ENCODE data around the gene JMJD1C. TPM values are rescaled to one million over a fixed set of nuclear protein-coding genes. Genes with fewer than 3 reads are reported as not detected.
A peak's percentile ranks its signal among the peaks of the same experiment; 100 is the strongest.

JMJD1C gene
- total RNA-seq, 1 experiment from 2014 or later, result 66.3 TPM

GRCh38 chr10:63438506-63439498, 27.0 kb downstream of the JMJD1C start:
- Histone ChIP-seq H3K4me2 (ENCODE audit: low read length) (peak overlapping the region; percentile 71), H3K4me3 (replicated peaks in 1 of 2; ENCODE audit: low read depth in 1 of 2, low read length in 2 of 2) (peak overlapping the region in 1 of 2 experiments; percentile 35; a peak in 2 of 4 replicates), H3K79me2 (ENCODE audit: insufficient read depth, low read length) (peaks cover 93% of the 10 kb centered on the region)

More at GRCh38 chr10:63438506-63439498, 27.0 kb downstream of the JMJD1C start:
- H3K27me3 ChIP-seq (ENCODE audit: insufficient read depth, low read length), result no peaks in the 10 kb centered on the region
- intact Hi-C loops (cut with micrococcal nuclease), result no loop called here
- ChIA-PET CTCF (no interaction called here), RAD21 (ENCODE audit: low non-redundant PET in 1 of 2, low total read pairs in 2 of 2, uncharacterized antibody in 2 of 2, unreplicated experiment in 2 of 2) (no interaction called here), POLR2A (no interaction called here)
- H4K20me1 ChIP-seq (ENCODE audit: insufficient read depth), result no peaks in the 10 kb centered on the region
- 0 out of 2 replicates have a peak overlapping the region, but pooled peaks have one; percentile 9 for H3K9ac ChIP-seq (ENCODE audit: low read length)
- H3K27ac ChIP-seq (ENCODE audit: low read depth, low read length), result peak overlapping the region; percentile 38
- DNase-seq (ENCODE audit: low read depth, low spot score) (peak; percentile 22), ATAC-seq (peak; percentile 47)
- BruUV-seq (replicated peaks), result no TSS peak
- no peaks in the 10 kb centered on the region for H3K9me2 ChIP-seq (ENCODE audit: insufficient read depth)
- H3K9me3 ChIP-seq (ENCODE audit: control insufficient read depth in 1 of 2, insufficient read depth in 1 of 2, low read depth in 1 of 2, low read length in 2 of 2), result no peaks in the 10 kb centered on the region
- TF ChIP-seq EZH2phosphoT487 (IDR thresholded peaks at IDR 0.05; ENCODE audit: borderline replicate concordance) (no peak), YY1 (IDR thresholded peaks at IDR 0.05; ENCODE audit: extremely low read depth, insufficient replicate concordance, low read depth, low read length) (no peak), CTCF (IDR thresholded peaks at IDR 0.05 in 2 of 3, conservative IDR thresholded peaks at IDR 0.05 in 1 of 3; ENCODE audit: borderline replicate concordance in 1 of 3, insufficient read depth in 1 of 3, low read depth in 2 of 3, low read length in 2 of 3) (no peak), ZBTB33 (IDR thresholded peaks at IDR 0.05; ENCODE audit: extremely low read depth, insufficient replicate concordance, low read length) (no peak), MAX (IDR thresholded peaks at IDR 0.05) (no peak), SIN3A (IDR thresholded peaks at IDR 0.05; ENCODE audit: low read depth) (no peak), ELF1 (IDR thresholded peaks at IDR 0.05; ENCODE audit: borderline replicate concordance, low read depth) (no peak), FOSL1 (IDR thresholded peaks at IDR 0.05; ENCODE audit: low read depth) (0 out of 2 replicates have a peak, but pooled peaks have one; percentile 14), EGR1 (IDR thresholded peaks at IDR 0.05; ENCODE audit: low read depth) (peak; percentile 80), CEBPB (IDR thresholded peaks at IDR 0.05; ENCODE audit: low read depth) (no peak), ATF3 (IDR thresholded peaks at IDR 0.05) (no peak), TCF7L2 (IDR thresholded peaks at IDR 0.05; ENCODE audit: borderline replicate concordance, extremely low read depth, insufficient read depth, insufficient read length) (no peak), POLR2AphosphoS5 (IDR thresholded peaks at IDR 0.05; ENCODE audit: low read depth, low read length) (no peak), SP1 (IDR thresholded peaks at IDR 0.05; ENCODE audit: low read depth) (peak; percentile 44; the same call in 1 of the 2 replicates), ZNF274 (IDR thresholded peaks at IDR 0.05; ENCODE audit: low read depth, low read length) (no peak)
- H3K36me3 ChIP-seq (ENCODE audit: control insufficient read depth in 1 of 2, insufficient read depth in 2 of 2, low read length in 2 of 2), result no peaks in the 10 kb centered on the region
- peaks cover 37 to 64% of the 10 kb centered on the region in 2 experiments for H3K4me1 ChIP-seq (ENCODE audit: control insufficient read depth in 1 of 2, insufficient read depth in 2 of 2, low read length in 2 of 2)
- H2AFZ ChIP-seq (ENCODE audit: low read depth, low read length, poor library complexity, severe bottlenecking), result no peak overlapping the region

Measured in HCT116 (cell line).